Natural killer cell (primary cell): ENCODE data around the gene NUCB1. TPM values are rescaled to one million over a fixed set of nuclear protein-coding genes. Genes with fewer than 3 reads are reported as not detected.

Source experiments
- ATAC-seq, 3 donors: fragments of 150-1000 bp in 2 of 3; fragments of 200-7000 bp in 1 of 3; cut with Tn5 transposase; 1 replicate in 1 of 3; 2 replicates in 2 of 3; pipeline ENCODE4 v1.10.0; 2021; ENCODE audit warnings: mild to moderate bottlenecking in 2 of 3, moderate library complexity in 2 of 3
- DNase-seq, 2 donors: peaks; one replicate each; pipeline versions ENCODE4 v3.0.0 to v3.0.0-alpha.2; 2013 to 2021; ENCODE audit warnings: mixed read lengths in 1 of 2
- H3K27ac ChIP-seq: one replicate; pipeline ENCODE4 v1.5.1; 2013; ENCODE audit warnings: mild to moderate bottlenecking, low read length
- H3K27me3 ChIP-seq: one replicate; pipeline ENCODE4 v1.6.1; 2013; ENCODE audit warnings: low read length; ENCODE audit not compliant: control insufficient read depth, insufficient read depth
- H3K36me3 ChIP-seq: one replicate; pipeline ENCODE4 v1.6.1; 2013; ENCODE audit warnings: low read length; ENCODE audit not compliant: control insufficient read depth, insufficient read depth
- H3K4me1 ChIP-seq: one replicate; pipeline ENCODE4 v1.6.1; 2013; ENCODE audit warnings: low read length; ENCODE audit not compliant: control insufficient read depth, insufficient read depth
- H3K4me3 ChIP-seq: one replicate; pipeline ENCODE4 v1.5.1; 2013; ENCODE audit warnings: low read length
- H3K9me3 ChIP-seq: one replicate; pipeline ENCODE4 v1.6.1; 2013; ENCODE audit warnings: low read length; ENCODE audit not compliant: control insufficient read depth, insufficient read depth
- H3K27ac Mint-ChIP-seq, 2 donors: one replicate each; pipeline ENCODE4 v1.8.0; 2022; ENCODE audit warnings: mild to moderate bottlenecking in 2 of 2, mixed read lengths in 2 of 2, moderate library complexity in 1 of 2
- H3K27me3 Mint-ChIP-seq, 2 donors: one replicate each; pipeline ENCODE4 v1.8.0; 2022; ENCODE audit warnings: low read depth in 2 of 2, mixed read lengths in 2 of 2
- H3K36me3 Mint-ChIP-seq: one replicate; pipeline ENCODE4 v1.8.0; 2022; ENCODE audit warnings: mixed read lengths
- H3K4me1 Mint-ChIP-seq, 2 donors: one replicate each; pipeline ENCODE4 v1.8.0; 2022; ENCODE audit warnings: mixed read lengths in 2 of 2
- H3K4me3 Mint-ChIP-seq: one replicate; pipeline ENCODE4 v1.8.0; 2022; ENCODE audit warnings: mild to moderate bottlenecking, moderate library complexity, mixed read lengths
- H3K9me3 Mint-ChIP-seq, 2 donors: one replicate each; pipeline ENCODE4 v1.8.0; 2022; ENCODE audit warnings: mixed read lengths in 2 of 2
- WGBS: methylation state at CpG from one replicate; pipeline ENCODE4 v1.1.7; 2013; ENCODE audit warnings: missing lambda C conversion rate; ENCODE audit not compliant: insufficient coverage; 5-methylcytosine and 5-hydroxymethylcytosine counted together
- intact Hi-C: fragments of 100-400 bp; cut with micrococcal nuclease; formaldehyde crosslinking; loops from one replicate; pipeline ENCODE4 v1.14.2; 2022
- total RNA-seq, 4 donors: library from RNA; stranded (reverse); fragments of 120-200 nt in 1 of 4; gene quantifications; one replicate each; pipeline versions ENCODE4 v1.2.3 to v1.2.4, GENCODE V29; 2013 to 2022
- TF ChIP-seq, protein P1 (sequence below): fragments of 200-600 bp; IDR thresholded peaks from one replicate; pipeline ENCODE4 v1.8.0; 2022; ENCODE audit warnings: antibody characterized with exemption

Gene NUCB1
- total RNA-seq, 3 donors from 2014 or later (not counting 1 experiment from before 2014, with no cell fraction given) = 163 to 192 (median 171) TPM

DNA sequence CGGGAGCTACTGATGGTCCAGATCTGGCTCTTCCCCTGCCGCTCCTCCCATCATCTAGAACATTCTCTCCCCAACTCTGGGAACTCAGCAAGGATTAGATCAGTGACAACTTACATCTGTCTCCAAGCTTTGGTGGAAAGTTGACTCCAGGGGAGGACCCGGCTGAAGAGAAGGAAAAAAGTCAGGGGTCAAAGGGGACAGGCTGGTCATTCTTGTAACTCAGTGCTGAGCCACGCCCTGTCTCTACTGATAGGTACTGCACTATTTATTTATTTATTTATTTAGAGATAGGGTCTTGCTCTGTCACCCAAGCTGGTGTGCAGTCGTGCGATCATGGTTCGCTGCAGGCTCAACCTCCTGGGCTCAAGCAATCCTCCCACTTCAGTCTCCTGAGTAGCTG lies 46.0 kb upstream of the NUCB1 start:
- peaks cover 5% of the 10 kb centered on the region for H3K4me1 ChIP-seq
- H3K4me3 ChIP-seq = no peak overlapping the region
- no peaks in the 10 kb centered on the region for H3K9me3 Mint-ChIP-seq
- TF ChIP-seq, protein P1, sequence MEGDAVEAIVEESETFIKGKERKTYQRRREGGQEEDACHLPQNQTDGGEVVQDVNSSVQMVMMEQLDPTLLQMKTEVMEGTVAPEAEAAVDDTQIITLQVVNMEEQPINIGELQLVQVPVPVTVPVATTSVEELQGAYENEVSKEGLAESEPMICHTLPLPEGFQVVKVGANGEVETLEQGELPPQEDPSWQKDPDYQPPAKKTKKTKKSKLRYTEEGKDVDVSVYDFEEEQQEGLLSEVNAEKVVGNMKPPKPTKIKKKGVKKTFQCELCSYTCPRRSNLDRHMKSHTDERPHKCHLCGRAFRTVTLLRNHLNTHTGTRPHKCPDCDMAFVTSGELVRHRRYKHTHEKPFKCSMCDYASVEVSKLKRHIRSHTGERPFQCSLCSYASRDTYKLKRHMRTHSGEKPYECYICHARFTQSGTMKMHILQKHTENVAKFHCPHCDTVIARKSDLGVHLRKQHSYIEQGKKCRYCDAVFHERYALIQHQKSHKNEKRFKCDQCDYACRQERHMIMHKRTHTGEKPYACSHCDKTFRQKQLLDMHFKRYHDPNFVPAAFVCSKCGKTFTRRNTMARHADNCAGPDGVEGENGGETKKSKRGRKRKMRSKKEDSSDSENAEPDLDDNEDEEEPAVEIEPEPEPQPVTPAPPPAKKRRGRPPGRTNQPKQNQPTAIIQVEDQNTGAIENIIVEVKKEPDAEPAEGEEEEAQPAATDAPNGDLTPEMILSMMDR = no peak
- H3K36me3 ChIP-seq = no peaks in the 10 kb centered on the region
- H3K27me3 Mint-ChIP-seq = no peaks in the 10 kb centered on the region
- H3K27ac ChIP-seq = no peak overlapping the region
- no peaks in the 10 kb centered on the region for H3K36me3 Mint-ChIP-seq
- no peaks in the 10 kb centered on the region for H3K27me3 ChIP-seq
- WGBS = 79% methylated on average over 6 of the region's 7 CpGs
- no peak overlapping the region for H3K27ac Mint-ChIP-seq
- H3K4me1 Mint-ChIP-seq = peaks cover 2 to 6% of the 10 kb centered on the region in 2 donors
- ATAC-seq (no peak), DNase-seq (no peak)
- intact Hi-C loops = no loop called here
- H3K4me3 Mint-ChIP-seq = no peak overlapping the region
- no peaks in the 10 kb centered on the region for H3K9me3 ChIP-seq

DNA sequence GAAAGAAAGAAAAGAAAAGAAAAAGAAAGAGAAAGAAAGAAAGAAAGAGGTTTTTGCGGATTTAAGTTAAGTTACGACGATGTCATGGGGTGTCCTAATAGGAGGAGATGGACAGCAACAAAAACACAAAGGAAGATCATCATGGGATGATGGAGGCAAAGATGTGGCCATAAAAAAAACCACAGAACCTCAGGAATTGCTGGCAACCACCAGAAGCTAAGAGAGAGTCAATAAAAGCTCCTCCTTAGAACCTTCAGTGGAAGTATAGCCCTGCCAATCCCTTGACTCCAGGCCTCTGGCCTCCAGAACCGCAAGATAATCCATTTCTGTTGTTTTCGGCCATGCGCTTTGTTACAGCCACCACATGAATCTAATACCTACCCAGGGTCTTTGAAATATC lies 43.2 kb upstream of the NUCB1 start:
- Mint-ChIP-seq H3K4me1 (peaks cover 10 to 16% of the 10 kb centered on the region in 2 donors), H3K9me3 (no peaks in the 10 kb centered on the region), H3K4me3 (no peak overlapping the region), H3K27me3 (no peaks in the 10 kb centered on the region), H3K36me3 (no peaks in the 10 kb centered on the region), H3K27ac (no peak overlapping the region)
- DNase-seq = no peak
- H3K36me3 ChIP-seq = no peaks in the 10 kb centered on the region
- H3K4me3 ChIP-seq = no peak overlapping the region
- ATAC-seq = no peak
- WGBS = 90% methylated on average over 6 of the region's 6 CpGs
- no peaks in the 10 kb centered on the region for H3K9me3 ChIP-seq
- intact Hi-C loops = no loop called here
- peaks cover 12% of the 10 kb centered on the region for H3K4me1 ChIP-seq
- TF ChIP-seq, protein P1 = no peak
- no peaks in the 10 kb centered on the region for H3K27me3 ChIP-seq
- no peak overlapping the region for H3K27ac ChIP-seq

DNA sequence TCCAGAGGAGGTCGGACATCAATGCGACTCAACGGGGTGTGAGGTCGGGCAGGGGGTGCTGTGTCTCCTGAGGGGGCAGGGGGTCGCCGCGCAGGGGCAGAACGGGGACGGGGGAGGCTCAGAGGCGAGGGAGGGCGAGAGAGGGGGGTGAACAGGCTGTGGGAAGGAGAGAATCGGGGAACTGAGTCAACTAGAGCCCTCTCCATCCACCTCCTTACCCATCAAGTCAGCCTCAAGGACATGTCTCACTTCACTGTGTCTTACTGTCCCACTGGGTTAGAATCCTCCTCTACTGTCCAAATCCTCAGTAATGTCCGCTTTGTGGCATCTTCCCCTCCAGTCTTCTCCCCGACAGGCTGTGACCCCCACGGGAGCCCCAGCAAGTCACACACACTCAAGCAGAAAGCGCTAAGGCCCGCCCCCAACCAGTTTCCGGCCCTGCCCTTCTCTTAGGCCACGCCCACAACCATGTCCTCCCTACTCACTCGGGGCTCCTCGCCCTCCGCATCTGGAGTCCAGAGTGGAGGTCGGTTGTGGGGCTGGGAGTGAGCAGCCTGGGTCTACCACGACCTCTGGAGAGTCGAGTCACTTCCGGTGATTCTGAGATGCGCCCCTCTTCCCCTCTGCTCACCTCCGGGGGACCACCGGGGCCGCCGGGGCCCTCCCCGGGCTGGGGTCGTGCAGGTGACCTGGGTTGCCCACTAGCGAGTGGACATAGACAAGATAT lies 41.0 kb upstream of the NUCB1 start:
- peak; percentile 74 to 81 for DNase-seq
- TF ChIP-seq, protein P1 = no peak
- H3K27me3 ChIP-seq = no peaks in the 10 kb centered on the region
- H3K9me3 Mint-ChIP-seq = no peaks in the 10 kb centered on the region
- H3K36me3 Mint-ChIP-seq = no peaks in the 10 kb centered on the region
- intact Hi-C loops = no loop called here
- no peaks in the 10 kb centered on the region for H3K9me3 ChIP-seq
- 33% methylated on average over 32 of the region's 34 CpGs for WGBS
- H3K27ac Mint-ChIP-seq = peak overlapping the region; percentile 82 to 93
- peak; percentile 82 to 91 (median 90) for ATAC-seq
- peaks cover 12% of the 10 kb centered on the region for H3K4me1 ChIP-seq
- peak overlapping the region; percentile 52 for H3K27ac ChIP-seq
- peaks cover 10 to 16% of the 10 kb centered on the region in 2 donors for H3K4me1 Mint-ChIP-seq
- H3K4me3 ChIP-seq = peak overlapping the region; percentile 49
- no peaks in the 10 kb centered on the region for H3K27me3 Mint-ChIP-seq
- H3K4me3 Mint-ChIP-seq = peak overlapping the region; percentile 92
- H3K36me3 ChIP-seq = no peaks in the 10 kb centered on the region
